ENCODE measurements around the gene SHISAL1.

Gene SHISAL1

DNA sequence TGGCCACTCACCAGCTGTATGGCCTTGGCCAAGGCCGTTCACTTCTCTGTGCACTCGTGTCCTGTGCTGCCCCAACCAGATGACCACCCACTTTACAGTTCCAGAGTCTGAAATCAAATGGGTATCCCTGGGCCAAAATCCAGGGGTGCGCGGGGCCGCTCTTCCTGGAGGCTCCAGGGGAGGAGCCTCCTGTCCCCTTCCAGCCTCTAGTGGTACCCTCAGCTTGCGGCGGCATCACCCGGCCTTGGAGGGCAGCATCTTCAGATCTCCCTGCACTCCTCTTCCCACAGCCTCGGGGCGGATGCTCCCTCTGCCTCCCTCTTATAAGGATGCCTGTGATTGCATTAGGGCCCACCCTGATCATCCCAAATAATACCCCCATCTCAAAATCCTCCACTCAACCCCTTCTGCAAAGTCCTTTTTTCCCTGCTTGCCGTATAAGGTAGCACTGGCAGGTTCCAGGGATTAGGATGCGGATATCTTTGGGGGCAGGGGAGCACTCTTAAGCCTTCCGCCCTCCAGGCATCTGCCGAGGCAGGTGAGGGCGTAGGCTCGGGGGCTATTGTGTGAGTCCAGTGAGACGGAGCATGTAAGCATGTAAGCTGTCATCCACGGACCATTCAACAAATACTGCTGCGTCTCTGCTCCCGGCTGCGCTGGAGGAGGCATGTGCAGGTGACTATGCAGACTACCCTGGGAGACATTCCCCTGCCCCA, 24.4 kb upstream of the SHISAL1 start:
- no peak overlapping the region for H3K27ac ChIP-seq
- no peak for TF ChIP-seq ZFX (IDR thresholded peaks at IDR 0.05; ENCODE audit: borderline replicate concordance)
- TF ChIP-seq, protein P1, sequence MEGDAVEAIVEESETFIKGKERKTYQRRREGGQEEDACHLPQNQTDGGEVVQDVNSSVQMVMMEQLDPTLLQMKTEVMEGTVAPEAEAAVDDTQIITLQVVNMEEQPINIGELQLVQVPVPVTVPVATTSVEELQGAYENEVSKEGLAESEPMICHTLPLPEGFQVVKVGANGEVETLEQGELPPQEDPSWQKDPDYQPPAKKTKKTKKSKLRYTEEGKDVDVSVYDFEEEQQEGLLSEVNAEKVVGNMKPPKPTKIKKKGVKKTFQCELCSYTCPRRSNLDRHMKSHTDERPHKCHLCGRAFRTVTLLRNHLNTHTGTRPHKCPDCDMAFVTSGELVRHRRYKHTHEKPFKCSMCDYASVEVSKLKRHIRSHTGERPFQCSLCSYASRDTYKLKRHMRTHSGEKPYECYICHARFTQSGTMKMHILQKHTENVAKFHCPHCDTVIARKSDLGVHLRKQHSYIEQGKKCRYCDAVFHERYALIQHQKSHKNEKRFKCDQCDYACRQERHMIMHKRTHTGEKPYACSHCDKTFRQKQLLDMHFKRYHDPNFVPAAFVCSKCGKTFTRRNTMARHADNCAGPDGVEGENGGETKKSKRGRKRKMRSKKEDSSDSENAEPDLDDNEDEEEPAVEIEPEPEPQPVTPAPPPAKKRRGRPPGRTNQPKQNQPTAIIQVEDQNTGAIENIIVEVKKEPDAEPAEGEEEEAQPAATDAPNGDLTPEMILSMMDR (IDR thresholded peaks at IDR 0.05) = no peak

DNA sequence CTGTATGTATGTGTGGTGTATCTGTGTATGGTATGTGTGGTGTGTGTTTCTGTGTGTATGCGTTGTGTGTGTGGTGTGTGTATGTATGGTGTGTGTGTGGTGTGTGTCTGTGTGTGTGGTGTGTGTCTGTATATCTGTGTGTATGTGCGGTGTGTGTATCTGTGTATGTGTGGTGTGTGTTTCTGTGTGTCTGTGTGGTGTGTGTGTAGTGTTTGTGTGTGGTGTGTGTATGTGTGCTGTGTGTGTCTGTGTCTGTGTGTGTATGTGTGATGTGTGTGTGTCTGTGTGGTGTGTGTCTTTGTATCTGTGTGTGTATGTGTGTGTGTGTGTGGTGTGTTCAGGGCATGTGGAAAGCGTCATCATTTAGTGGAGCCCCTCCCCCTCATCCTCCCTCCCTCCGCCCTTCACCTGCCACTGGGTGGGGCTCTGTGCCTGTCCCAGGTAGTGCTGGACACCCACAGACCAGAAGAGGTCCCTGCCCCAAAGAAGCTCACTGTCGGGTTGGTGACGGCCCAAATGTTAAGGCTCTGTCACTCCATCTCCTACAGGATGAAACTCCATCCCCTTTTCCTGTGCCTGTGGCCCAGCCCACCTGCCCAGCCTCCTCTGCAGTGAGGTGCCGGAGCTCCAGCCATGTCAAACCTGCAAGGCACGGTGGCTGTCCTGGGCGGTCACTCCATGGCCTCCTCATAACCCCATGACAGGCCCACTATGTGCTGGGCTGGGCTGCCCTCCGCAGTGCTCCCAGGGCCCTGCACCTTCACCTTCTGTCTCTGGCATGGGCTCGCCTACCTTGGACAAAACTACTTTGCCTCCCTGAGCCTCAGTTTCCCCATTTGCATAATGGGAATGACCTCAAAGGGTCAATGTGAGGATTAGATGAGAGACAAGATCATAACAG, 23.4 kb upstream of the SHISAL1 start:
- TF ChIP-seq, protein P1 (IDR thresholded peaks at IDR 0.05) = no peak
- no peak for TF ChIP-seq ZFX (IDR thresholded peaks at IDR 0.05; ENCODE audit: borderline replicate concordance)

GRCh38 chr22:44335066-44335839, 22.5 kb upstream of the SHISAL1 start:
- H3K27ac ChIP-seq = no peak overlapping the region
- TF ChIP-seq ZFX (IDR thresholded peaks at IDR 0.05; ENCODE audit: borderline replicate concordance) = no peak
- TF ChIP-seq, protein P1 (IDR thresholded peaks at IDR 0.05) = no peak

More for the DNA sequence above, 23.4 kb upstream of the SHISAL1 start:
- no peak overlapping the region for H3K27ac ChIP-seq

DNA sequence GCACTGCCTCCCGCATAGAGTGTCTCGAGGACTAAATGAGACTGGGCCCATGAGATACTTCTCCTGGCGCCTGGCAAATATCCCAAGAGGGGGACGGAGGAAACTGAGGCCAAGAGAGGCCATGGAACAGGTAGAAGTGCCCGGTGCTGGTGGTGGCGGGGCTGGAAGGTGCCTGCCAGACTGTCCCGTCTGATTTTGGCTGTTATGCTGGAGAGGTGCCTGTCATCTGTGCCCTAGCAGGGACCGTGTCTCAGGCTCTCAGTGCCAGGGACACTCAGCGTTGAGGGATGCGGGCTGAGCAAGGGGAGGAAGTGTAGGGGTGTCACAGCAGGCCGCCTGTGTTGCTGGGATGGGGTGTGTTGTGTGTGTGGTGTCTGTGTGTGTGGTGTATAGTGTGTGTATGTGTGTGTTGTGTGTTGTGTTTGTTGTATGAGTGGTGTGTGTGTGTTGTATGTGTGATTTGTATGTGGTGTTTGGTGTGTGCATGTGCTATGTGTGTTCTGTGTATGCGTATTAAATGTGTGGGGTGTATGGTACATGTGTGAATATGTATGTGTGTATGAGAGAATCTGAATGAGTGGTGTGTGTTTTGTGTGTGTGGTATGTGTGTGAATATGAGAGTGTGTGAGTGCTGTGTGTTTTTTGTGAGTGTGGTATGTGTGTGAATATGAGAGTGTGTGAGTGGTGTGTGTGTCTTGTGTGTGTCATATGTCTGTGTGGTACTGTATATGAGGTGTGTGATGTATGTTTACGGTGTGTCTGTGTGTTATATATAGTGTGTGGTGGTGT, 21.3 kb upstream of the SHISAL1 start:
- no peak for TF ChIP-seq ZFX (IDR thresholded peaks at IDR 0.05; ENCODE audit: borderline replicate concordance)
- TF ChIP-seq, protein P1 (IDR thresholded peaks at IDR 0.05) = no peak
- H3K27ac ChIP-seq = no peak overlapping the region

- H3K27ac ChIP-seq = no peak overlapping the region
- TF ChIP-seq, protein P1 (IDR thresholded peaks at IDR 0.05) = no peak
- no peak for TF ChIP-seq ZFX (IDR thresholded peaks at IDR 0.05; ENCODE audit: borderline replicate concordance)
These were observed 20.2 kb upstream of the SHISAL1 start for GRCh38 chr22:44332946-44333345.

GRCh38 chr22:44331881-44332714, 19.3 kb upstream of the SHISAL1 start:
- H3K27ac ChIP-seq = no peak overlapping the region
- TF ChIP-seq, protein P1 (IDR thresholded peaks at IDR 0.05) = no peak
- TF ChIP-seq ZFX (IDR thresholded peaks at IDR 0.05; ENCODE audit: borderline replicate concordance) = no peak

Data from 22Rv1 (cell line).